NOMO-1 treated with dmso at 0.1 percent for 144 hours (cell line): ENCODE measurements around the gene BTBD16.

Experiments
- DNase-seq: peaks from one replicate; lab custom pipeline; 2025; ENCODE audit not compliant: unreplicated experiment; lab: John Stamatoyannopoulos, UW

Gene BTBD16

GRCh38 chr10:122273966-122274545 lies 3.0 kb downstream of the BTBD16 start:
- no peak for DNase-seq

GRCh38 chr10:122276611-122277208 lies 5.6 kb downstream of the BTBD16 start:
- no peak for DNase-seq

DNA sequence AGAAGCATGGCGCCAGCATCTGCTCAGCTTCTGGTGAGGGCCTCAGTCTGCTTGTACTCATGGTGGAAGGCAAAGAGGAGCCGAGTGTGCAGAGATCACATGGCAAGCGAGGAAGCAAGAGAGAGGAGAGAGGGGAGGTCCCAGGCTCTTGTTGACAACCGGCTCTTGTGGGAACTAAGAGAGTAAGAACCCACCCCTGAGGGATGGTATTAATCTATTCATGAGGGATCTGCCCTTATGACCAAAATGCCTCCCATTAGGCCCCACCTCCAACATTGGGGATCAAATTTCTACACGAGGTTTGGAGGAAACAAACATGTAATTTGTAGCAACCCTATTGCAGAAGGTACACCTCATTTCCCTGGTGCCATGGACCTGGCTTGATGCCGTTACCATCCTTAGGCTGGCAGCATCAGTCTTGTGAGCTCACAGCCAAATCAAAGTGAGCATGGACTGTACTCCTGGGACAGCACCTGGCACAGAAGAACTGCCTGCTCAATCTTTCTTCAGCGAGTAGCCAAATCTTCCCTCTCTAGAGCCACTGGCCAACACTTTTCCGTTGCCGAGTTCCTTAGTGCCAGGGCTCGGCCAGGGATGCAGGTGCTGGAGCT lies 6.5 kb downstream of the BTBD16 start:
- DNase-seq = no peak

DNA sequence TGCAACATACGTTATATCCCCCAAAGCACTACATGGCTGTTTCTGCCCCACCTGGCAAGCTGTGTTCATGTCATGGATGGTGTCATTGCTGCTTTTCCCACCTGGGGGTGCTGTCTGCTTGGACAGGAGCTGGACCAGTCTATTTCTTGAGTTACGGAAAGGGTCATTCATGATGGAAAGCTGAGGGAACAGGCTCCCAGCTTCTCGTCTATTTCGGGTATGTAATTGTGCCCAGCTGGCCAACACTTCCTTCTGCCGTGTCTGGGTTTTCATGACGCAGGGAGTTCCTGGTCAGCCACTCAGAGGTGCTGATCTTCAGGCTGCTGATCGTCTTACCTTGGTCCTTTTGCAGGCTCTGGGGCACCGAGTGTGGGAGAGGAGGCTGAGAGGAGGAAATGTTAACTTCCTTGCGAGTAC lies 8.6 kb downstream of the BTBD16 start:
- no peak for DNase-seq

- DNase-seq = no peak
Measured at GRCh38 chr10:122280156-122280555, 9.1 kb downstream of the BTBD16 start.

DNA sequence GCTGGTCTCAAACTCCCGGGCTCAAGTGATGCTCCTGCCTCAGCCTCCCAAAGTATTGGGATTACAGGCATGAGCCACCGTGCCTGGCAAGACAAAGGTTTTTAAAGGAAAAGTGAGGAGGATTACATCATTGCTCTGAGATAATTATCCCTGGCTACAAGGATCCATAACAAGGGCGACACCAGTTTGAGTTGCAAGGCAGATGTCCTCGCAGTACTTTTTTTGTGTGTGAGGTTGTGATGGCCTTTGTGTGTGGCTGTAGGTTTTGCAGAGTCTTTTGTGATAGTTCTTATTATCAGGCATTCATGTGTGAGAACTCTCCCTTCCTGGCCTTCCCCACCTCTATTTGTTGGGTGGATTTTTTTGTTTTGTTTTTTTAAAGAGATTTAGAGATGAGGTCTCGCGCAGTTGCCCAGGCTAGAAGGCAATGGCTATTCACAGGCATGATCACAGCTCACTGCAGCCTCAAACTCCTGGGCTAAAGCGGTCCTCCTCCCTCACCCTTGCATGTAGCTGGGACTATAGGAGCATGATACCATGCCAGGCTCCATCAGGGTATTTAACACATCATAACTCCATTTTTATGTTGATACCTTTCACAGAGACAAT lies 10.0 kb downstream of the BTBD16 start:
- DNase-seq = no peak

GRCh38 chr10:122281751-122282150 lies 10.7 kb downstream of the BTBD16 start:
- DNase-seq = no peak

- DNase-seq = no peak
Measured at GRCh38 chr10:122282253-122282671, 11.2 kb downstream of the BTBD16 start.

DNA sequence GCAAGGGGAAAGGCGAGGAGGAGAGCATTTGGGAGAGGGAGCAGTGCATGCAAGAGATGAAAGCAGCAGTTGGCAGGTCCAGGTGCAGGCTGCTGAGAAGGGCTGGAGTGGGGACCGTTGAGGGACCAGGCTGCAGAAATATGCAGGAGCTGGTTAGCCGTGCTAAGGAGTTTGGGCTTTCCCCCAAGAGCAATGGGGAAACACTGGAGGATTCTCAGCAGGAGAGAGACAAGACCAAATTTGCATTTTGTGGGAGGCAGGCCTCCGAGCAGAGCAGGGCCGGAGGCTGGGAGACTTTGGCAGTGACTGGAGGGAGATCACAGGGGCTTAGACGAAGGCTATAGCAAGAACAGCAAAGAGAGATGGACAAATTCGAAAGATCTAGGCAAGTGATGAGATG lies 11.8 kb downstream of the BTBD16 start:
- DNase-seq = no peak

DNA sequence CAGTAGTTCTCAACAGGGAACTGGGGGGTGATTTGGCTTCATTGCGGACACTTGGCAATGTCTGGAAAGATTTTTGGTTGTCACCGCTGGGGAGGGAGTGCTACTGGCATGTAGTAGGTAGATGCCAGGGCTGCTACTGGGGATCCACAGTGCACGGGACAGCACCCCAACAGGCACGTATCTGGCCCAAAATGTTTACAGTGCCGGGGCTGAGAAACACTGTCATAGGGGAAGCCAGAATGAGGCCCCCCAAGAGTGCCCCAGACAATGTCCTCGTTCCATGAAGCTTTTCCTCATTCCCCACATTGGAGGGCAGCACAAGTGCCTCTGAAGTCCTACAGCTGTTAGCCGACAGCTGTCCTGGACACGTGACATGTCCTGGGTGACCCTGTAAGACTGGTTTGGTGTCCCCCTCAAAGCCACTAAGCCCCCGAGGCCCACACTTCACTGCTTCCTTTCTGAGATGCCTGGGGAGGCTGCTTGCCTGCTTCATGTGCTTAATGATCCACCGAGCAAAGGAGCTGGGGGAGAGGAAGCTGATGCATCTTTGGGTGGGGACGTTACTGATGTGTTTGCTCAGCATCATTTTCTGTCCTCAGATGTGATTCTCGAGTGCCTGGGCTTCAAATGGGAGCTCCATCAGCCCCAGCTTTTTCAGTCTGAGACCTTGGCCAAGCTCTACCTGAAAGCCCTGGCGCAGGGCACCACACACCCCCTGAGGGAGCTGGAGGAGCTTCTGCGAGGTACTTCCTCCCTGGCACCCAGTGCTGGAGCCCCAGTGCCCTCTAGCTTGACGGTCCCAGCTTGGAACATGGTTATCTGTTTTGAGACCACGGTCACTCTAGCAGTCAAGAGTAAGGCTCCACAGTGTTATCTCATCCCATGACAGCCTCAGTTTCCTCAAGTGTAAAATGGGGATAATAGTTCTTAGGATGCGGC lies 14.7 kb downstream of the BTBD16 start:
- DNase-seq = no peak

GRCh38 chr10:122286867-122287266 lies 15.8 kb downstream of the BTBD16 start:
- no peak for DNase-seq

DNA sequence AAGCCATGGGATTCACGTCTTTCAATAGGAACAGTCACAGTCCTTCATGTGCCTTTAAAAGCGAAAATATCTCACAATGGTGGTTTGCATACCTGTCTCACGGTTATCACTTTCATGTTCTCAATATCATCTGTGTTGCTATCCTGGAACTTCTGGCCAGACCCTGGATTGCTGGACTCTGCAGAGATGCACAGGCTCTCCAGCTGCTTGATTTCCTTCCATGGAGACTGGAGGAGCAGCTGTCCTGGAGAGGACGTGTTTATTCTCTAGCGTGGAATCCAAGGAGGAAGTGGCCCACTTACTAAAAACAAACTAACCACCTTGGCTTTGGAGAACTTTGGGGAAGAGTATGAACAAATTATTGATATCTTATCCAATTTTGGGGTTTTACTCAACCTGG lies 16.5 kb downstream of the BTBD16 start:
- DNase-seq = no peak

GRCh38 chr10:122288262-122288661 lies 17.2 kb downstream of the BTBD16 start:
- no peak for DNase-seq

DNA sequence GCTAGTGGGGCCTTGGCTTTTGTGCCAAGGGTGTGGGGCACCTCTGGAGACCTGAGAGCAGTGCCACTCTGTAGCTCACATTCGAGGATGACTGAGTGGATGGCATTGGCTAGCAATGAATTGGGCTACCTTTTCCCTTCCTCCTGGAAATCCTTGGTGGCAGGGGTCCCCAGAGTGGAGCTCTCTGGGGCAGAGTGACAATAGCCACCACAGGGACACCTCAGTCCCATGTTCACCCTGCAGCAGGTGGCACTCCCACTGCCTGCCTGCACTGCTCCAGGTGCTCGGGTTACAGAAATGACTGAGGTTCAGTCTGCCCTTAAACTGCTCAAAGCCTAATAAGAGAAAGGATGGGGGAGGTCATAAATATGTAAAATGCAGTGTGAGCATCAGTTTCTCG lies 17.8 kb downstream of the BTBD16 start:
- DNase-seq = no peak

DNA sequence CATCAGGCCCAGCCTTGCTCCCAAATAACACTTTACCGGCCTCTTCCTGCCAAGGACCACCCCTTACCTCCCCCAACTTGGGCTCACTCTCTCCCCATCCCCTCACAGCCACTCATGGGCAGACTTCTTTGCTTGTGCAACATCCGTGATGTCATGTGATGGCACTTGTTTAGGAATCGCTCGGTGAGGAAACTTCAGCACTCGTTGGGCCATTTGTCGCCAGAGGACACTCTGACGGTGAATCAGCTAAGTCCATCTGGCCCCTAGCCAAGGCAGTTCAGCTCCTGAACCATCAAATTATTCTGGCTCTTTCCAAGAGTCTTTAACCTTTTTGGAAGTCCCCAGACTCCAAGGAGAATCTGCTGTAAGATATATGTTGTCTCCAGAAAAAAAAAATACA lies 19.2 kb downstream of the BTBD16 start:
- no peak for DNase-seq

DNA sequence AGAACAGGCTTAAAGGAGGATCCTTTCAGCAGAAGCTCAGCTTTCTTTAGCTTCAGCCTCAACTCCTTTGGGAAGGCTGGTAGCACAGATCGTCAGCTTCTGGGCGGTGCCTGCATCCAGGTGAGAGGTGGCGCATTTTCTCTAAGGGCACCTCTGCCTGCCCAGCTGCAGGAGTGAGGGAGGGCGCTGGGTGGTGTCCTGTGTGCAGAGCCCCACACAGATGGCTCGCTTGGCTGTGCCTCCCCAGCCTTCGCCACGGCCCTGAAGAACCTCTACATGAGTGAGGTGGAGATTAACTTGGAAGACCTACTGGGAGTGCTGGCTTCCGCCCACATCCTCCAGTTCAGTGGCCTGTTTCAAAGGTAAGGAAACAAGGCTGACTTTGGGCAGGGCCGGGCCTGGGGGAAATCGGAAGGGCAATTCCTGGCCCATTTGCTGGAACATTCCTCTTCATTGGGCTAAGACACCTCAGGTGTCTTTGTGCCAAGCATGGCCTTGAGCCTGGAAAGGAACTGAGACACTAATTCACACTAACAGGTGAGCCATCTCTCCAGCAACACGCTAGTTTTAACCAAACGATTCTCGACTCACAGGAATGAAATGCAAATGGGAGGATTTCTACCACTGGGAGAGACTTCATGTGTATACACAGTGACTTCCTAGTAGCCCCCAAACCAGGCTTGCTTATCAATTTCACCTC lies 19.9 kb downstream of the BTBD16 start:
- DNase-seq = no peak

- DNase-seq = no peak
Measured at GRCh38 chr10:122291739-122292138, 20.6 kb downstream of the BTBD16 start.

- no peak for DNase-seq
Measured at GRCh38 chr10:122292376-122292775, 21.3 kb downstream of the BTBD16 start.

DNA sequence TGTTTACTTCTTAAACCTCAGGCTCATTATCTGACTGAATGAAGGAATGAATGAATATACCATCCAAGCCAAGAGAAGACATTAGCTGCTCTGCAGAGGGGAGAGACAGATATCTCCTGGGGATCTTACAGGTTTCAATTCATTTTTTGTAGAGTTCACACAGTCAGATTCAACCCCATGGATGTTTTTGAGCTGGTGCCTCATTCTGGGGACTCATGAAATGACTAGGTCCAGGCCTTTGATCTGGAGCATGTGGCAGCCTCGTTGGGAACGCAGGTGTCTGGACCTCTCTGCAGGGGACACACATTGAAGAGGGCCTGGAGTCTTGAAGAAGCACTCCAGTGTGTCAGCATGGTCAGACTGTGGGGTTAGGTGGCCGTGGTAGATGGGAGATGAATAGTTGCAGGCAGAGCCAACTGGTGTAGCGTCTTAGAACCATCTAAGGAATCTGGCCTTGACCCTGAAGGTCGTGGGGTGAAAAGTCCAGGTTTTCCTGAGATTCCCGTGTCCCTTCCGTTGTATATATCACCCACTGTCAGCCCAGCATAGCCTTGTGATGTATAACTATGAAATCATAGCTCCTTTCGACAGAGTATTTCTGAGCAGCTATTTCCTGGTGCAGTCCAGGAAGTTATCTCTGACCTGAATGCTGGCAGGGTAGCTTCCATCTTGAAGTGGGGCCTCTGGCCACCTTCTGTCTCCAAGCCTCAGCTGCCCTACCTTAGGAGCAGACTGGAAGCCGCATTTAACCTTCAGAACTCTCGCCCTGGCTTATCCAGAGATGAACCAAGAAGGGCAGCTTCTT lies 22.3 kb downstream of the BTBD16 start:
- DNase-seq = no peak

GRCh38 chr10:122293961-122294380 lies 22.9 kb downstream of the BTBD16 start:
- no peak for DNase-seq
